ENCODE results near the gene BDKRB2. TPM values are rescaled to one million over a fixed set of nuclear protein-coding genes. Genes with fewer than 3 reads are reported as not detected.
A peak's percentile ranks its signal among the peaks of the same experiment; 100 is the strongest.

Gene BDKRB2
- total and polyA plus RNA-seq, 12 donors = 0.18 to 6.8 (median 1.6) TPM

DNA sequence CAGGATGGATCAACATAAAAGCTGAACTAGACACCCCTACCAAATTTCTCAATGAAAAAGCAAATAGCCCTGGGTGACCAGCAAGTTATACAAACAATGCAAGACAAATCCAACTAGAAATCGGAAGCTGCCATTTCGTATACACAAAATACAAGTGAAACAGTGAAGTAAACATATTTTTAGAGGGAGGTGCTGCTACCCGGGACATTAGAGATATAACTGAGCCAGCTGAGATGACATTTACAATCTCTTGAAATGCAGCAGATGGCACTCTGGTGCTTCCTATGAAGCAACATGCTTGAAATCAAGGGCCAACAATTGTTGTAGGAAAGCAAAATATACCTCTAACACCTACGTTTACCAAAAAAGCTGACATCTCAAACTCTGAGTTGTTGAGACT is 76.8 kb downstream of the BDKRB2 start:
- Histone ChIP-seq H3K4me3 (no peak overlapping the region), H3K4me1 (replicated peaks in 1 of 2) (no peaks in the 10 kb centered on the region), H3K36me3 (replicated peaks in 1 of 2) (peaks cover 0 to 18% of the 10 kb centered on the region in 2 donors), H3K27me3 (no peaks in the 10 kb centered on the region), H3K9me3 (replicated peaks in 1 of 3) (peaks cover 0 to 4% (median 0%) of the 10 kb centered on the region in 3 donors), H3K27ac (no peak overlapping the region)
- no peak for TF ChIP-seq POLR2A (IDR thresholded peaks at IDR 0.05)
- TF ChIP-seq, protein P1, sequence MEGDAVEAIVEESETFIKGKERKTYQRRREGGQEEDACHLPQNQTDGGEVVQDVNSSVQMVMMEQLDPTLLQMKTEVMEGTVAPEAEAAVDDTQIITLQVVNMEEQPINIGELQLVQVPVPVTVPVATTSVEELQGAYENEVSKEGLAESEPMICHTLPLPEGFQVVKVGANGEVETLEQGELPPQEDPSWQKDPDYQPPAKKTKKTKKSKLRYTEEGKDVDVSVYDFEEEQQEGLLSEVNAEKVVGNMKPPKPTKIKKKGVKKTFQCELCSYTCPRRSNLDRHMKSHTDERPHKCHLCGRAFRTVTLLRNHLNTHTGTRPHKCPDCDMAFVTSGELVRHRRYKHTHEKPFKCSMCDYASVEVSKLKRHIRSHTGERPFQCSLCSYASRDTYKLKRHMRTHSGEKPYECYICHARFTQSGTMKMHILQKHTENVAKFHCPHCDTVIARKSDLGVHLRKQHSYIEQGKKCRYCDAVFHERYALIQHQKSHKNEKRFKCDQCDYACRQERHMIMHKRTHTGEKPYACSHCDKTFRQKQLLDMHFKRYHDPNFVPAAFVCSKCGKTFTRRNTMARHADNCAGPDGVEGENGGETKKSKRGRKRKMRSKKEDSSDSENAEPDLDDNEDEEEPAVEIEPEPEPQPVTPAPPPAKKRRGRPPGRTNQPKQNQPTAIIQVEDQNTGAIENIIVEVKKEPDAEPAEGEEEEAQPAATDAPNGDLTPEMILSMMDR (IDR thresholded peaks at IDR 0.05) = no peak
- no peak for DNase-seq
- intact Hi-C loops (cut with DNase I) = no loop called here
- WGBS, 4 donors = 70 to 77% (median 71%) methylated on average over 4 of the region's 4 CpGs

DNA sequence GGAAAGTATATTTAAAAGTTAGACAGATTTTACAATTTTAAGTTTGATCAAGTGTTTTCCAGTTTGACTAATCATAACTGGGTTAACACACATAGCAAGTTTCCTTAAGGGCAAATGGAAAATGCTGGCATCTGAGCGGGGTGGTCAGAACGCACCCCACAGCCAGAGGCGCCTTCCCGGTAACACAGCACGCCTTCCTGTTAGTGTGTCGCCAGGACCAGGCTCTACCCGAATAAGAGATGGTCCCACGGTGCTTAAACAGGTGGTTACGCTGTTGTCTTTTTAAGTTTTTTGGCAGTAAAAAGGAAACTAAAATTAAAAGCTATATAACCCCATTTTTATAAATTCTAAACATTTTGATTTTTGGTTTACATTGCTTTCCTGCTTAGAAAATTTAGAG is 79.4 kb downstream of the BDKRB2 start:
- Histone ChIP-seq H3K9me3 (replicated peaks in 1 of 3) (no peaks in the 10 kb centered on the region), H3K36me3 (replicated peaks in 1 of 2) (peaks cover 0 to 22% of the 10 kb centered on the region in 2 donors), H3K4me3 (no peak overlapping the region), H3K4me1 (replicated peaks in 1 of 2) (no peaks in the 10 kb centered on the region), H3K27ac (no peak overlapping the region), H3K27me3 (no peaks in the 10 kb centered on the region)
- WGBS, 4 donors = 93 to 95% (median 94%) methylated on average over 9 of the region's 9 CpGs
- TF ChIP-seq POLR2A (IDR thresholded peaks at IDR 0.05) = no peak
- TF ChIP-seq, protein P1 (IDR thresholded peaks at IDR 0.05) = no peak
- intact Hi-C loops (cut with DNase I) = no loop called here
- no peak for DNase-seq

DNA sequence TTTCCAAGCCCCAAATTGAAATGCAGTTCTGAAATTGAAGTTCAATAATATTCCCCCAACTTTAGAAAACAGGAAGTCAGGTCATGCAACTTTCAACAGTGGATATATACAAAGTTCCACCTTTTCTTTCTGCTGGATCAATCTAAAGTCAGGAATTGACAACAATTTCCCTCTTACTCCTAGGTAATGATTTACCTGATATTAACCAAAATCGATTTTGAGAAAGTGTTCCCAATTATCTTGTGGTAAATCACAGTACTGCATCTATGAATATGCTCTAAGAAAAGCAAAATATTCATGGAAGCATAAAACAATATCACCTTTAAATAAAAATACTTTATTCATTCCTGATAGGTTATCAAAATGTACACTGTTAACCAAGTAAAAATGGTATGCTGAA is 79.8 kb downstream of the BDKRB2 start:
- H3K9me3 ChIP-seq (replicated peaks in 1 of 3) = no peaks in the 10 kb centered on the region
- H3K4me1 ChIP-seq (replicated peaks in 1 of 2) = no peaks in the 10 kb centered on the region
- no peak overlapping the region for H3K27ac ChIP-seq
- intact Hi-C loops (cut with DNase I) = no loop called here
- no peak for TF ChIP-seq POLR2A (IDR thresholded peaks at IDR 0.05)
- TF ChIP-seq, protein P1 (IDR thresholded peaks at IDR 0.05) = no peak
- H3K27me3 ChIP-seq = no peaks in the 10 kb centered on the region
- no peak for DNase-seq
- 74 to 79% (median 75%) methylated on average over 1 of the region's 1 CpG for WGBS, 4 donors
- peaks cover 0 to 26% of the 10 kb centered on the region in 2 donors for H3K36me3 ChIP-seq (replicated peaks in 1 of 2)
- H3K4me3 ChIP-seq = no peak overlapping the region

DNA sequence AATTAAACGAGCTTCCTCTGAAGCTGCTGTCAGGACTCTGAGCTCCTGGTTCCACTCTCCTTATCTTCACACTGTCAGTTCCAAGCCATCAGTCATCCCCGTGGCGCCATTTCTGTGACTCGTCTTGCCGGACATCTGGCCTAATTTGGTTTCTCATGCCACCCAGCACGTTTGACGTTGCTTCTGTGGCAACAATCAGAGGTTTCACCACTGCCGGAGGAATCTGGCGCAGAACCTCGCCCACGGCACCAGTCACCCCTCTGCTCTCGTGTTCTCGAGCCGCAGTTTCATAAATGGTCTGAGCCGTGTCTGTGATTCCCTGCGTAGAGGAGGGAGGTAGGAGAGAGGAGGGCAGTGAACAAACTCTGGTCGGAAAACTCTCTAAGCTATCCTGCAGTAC is 81.0 kb downstream of the BDKRB2 start:
- H3K9me3 ChIP-seq (replicated peaks in 1 of 3) = no peaks in the 10 kb centered on the region
- no peaks in the 10 kb centered on the region for H3K27me3 ChIP-seq
- intact Hi-C loops (cut with DNase I) = no loop called here
- H3K36me3 ChIP-seq (replicated peaks in 1 of 2) = peaks cover 0 to 38% of the 10 kb centered on the region in 2 donors
- 69 to 76% (median 70%) methylated on average over 17 of the region's 17 CpGs for WGBS, 4 donors
- peak overlapping the region in 3 of 5 donors; percentile 4 to 48 (median 31) for H3K27ac ChIP-seq
- no peaks in the 10 kb centered on the region for H3K4me1 ChIP-seq (replicated peaks in 1 of 2)
- TF ChIP-seq, protein P1 (IDR thresholded peaks at IDR 0.05) = no peak
- no peak for TF ChIP-seq POLR2A (IDR thresholded peaks at IDR 0.05)
- no peak overlapping the region for H3K4me3 ChIP-seq
- DNase-seq = peak; percentile 33 to 94 (median 40)

Measured in adrenal gland (tissue), 12 donors.